H9 (cell line): Measurements from ENCODE around the gene APLP2. TPM values are rescaled to one million over a fixed set of nuclear protein-coding genes. Genes with fewer than 3 reads are reported as not detected.

Source experiments
- DNase-seq: peaks from one replicate; pipeline ENCODE4 v3.0.0-alpha.2; 2017
- H2AFZ ChIP-seq: one replicate; pipeline ENCODE4 v1.6.1; 2013; ENCODE audit warnings: mild to moderate bottlenecking, low read length, control low read depth, moderate library complexity
- H2AK5ac ChIP-seq: 2 replicates; pipeline ENCODE4 v1.6.1; 2013; ENCODE audit warnings: low read length, control low read depth, mixed read lengths; ENCODE audit not compliant: insufficient read length
- H2BK120ac ChIP-seq: one replicate; pipeline ENCODE4 v1.6.1; 2013; ENCODE audit warnings: low read depth, mild to moderate bottlenecking, low read length, control low read depth, inconsistent platforms; ENCODE audit not compliant: poor library complexity, severe bottlenecking
- H2BK12ac ChIP-seq: 2 replicates; pipeline ENCODE4 v1.6.1; 2013; ENCODE audit warnings: low read length, control low read depth, mixed read lengths, low read depth; ENCODE audit not compliant: insufficient read length
- H2BK15ac ChIP-seq: 2 replicates; pipeline ENCODE4 v1.6.1; 2013; ENCODE audit warnings: low read depth, low read length, control low read depth
- H2BK20ac ChIP-seq: one replicate; pipeline ENCODE4 v1.6.1; 2013; ENCODE audit warnings: low read depth, mild to moderate bottlenecking, low read length, control low read depth, inconsistent platforms; ENCODE audit not compliant: poor library complexity, severe bottlenecking
- H2BK5ac ChIP-seq: 2 replicates; pipeline ENCODE4 v1.6.1; 2013; ENCODE audit warnings: low read length, control low read depth, mixed read lengths; ENCODE audit not compliant: insufficient read length
- H3K14ac ChIP-seq: 2 replicates; pipeline ENCODE4 v1.6.1; 2013; ENCODE audit warnings: low read length, control low read depth; ENCODE audit not compliant: insufficient read depth
- H3K18ac ChIP-seq: 2 replicates; pipeline ENCODE4 v1.6.1; 2013; ENCODE audit warnings: low read depth, mild to moderate bottlenecking, mixed read lengths, low read length, control low read depth; ENCODE audit not compliant: insufficient read length
- H3K23ac ChIP-seq: 2 replicates; pipeline ENCODE4 v1.6.1; 2013; ENCODE audit warnings: low read length, control low read depth, mixed read lengths, low read depth; ENCODE audit not compliant: insufficient read length
- H3K23me2 ChIP-seq: 2 replicates; pipeline ENCODE4 v1.6.1; 2013; ENCODE audit warnings: low read depth, mild to moderate bottlenecking, mixed read lengths, low read length, control low read depth; ENCODE audit not compliant: insufficient read length, poor library complexity, severe bottlenecking
- H3K27ac ChIP-seq: 2 replicates; pipeline ENCODE4 v1.5.1; 2013; ENCODE audit warnings: low read length, control low read depth, mixed read lengths, low read depth; ENCODE audit not compliant: insufficient read length
- H3K27me3 ChIP-seq: 2 replicates; pipeline ENCODE4 v1.6.1; 2013; ENCODE audit warnings: low read length, control low read depth, inconsistent platforms; ENCODE audit not compliant: insufficient read depth
- H3K4ac ChIP-seq: 2 replicates; pipeline ENCODE4 v1.6.1; 2013; ENCODE audit warnings: low read depth, mild to moderate bottlenecking, control low read depth, inconsistent platforms, low read length, moderate library complexity
- H3K4me1 ChIP-seq: 2 replicates; pipeline ENCODE4 v1.6.1; 2013; ENCODE audit warnings: low read length, control low read depth, inconsistent platforms; ENCODE audit not compliant: insufficient read depth
- H3K4me2 ChIP-seq: 2 replicates; pipeline ENCODE4 v1.6.1; 2013; ENCODE audit warnings: low read length, control low read depth, mixed read lengths; ENCODE audit not compliant: insufficient read length, insufficient read depth
- H3K56ac ChIP-seq: 2 replicates; pipeline ENCODE4 v1.6.1; 2013; ENCODE audit warnings: low read depth, mild to moderate bottlenecking, mixed read lengths, low read length, control low read depth; ENCODE audit not compliant: insufficient read length
- H3K79me1 ChIP-seq: 2 replicates; pipeline ENCODE4 v1.6.1; 2013; ENCODE audit warnings: low read depth, mild to moderate bottlenecking, moderate library complexity, low read length, control low read depth, inconsistent platforms; ENCODE audit not compliant: insufficient read depth, poor library complexity, severe bottlenecking
- H3K79me2 ChIP-seq: 2 replicates; pipeline ENCODE4 v1.6.1; 2013; ENCODE audit warnings: low read length, control low read depth, inconsistent platforms; ENCODE audit not compliant: insufficient read depth
- H3K9ac ChIP-seq: 2 replicates; pipeline ENCODE4 v1.6.1; 2013; ENCODE audit warnings: low read length, control low read depth, mixed read lengths; ENCODE audit not compliant: insufficient read length; ENCODE audit errors: extremely low read depth
- H3K9me3 ChIP-seq: one replicate; pipeline ENCODE4 v1.6.1; 2013; ENCODE audit warnings: low read depth, low read length, inconsistent platforms; ENCODE audit not compliant: control insufficient read depth
- H3T11ph ChIP-seq: one replicate; pipeline ENCODE4 v1.6.1; 2013; ENCODE audit warnings: mild to moderate bottlenecking, low read length, control low read depth, inconsistent platforms
- H4K20me1 ChIP-seq: one replicate; pipeline ENCODE4 v1.6.1; 2013; ENCODE audit not compliant: control insufficient read depth, insufficient read length, insufficient read depth
- H4K5ac ChIP-seq: 2 replicates; pipeline ENCODE4 v1.6.1; 2013; ENCODE audit warnings: low read depth, mild to moderate bottlenecking, mixed read lengths, low read length, control low read depth; ENCODE audit not compliant: insufficient read length
- H4K8ac ChIP-seq: replicated peaks from 2 replicates; pipeline ENCODE4 v1.6.1; 2013; ENCODE audit warnings: low read length, control low read depth, mixed read lengths, low read depth; ENCODE audit not compliant: insufficient read length
- H4K91ac ChIP-seq: 2 replicates; pipeline ENCODE4 v1.6.1; 2013; ENCODE audit warnings: low read depth, mild to moderate bottlenecking, moderate library complexity, mixed read lengths, low read length, control low read depth; ENCODE audit not compliant: insufficient read length
- H3K27ac Mint-ChIP-seq, 3 experiments: 2 replicates in 2 of 3; 3 replicates in 1 of 3; pipeline ENCODE4 v1.8.0; 2020 to 2021; ENCODE audit warnings: mixed read lengths in 3 of 3, mild to moderate bottlenecking in 1 of 3, moderate library complexity in 1 of 3
- H3K27me3 Mint-ChIP-seq: 2 replicates; pipeline ENCODE4 v1.8.0; 2021; ENCODE audit warnings: low read depth, mild to moderate bottlenecking, moderate library complexity, mixed read lengths
- H3K36me3 Mint-ChIP-seq, 3 experiments: 2 replicates in 2 of 3; 3 replicates in 1 of 3; pipeline ENCODE4 v1.8.0; 2020 to 2021; ENCODE audit warnings: low read depth in 3 of 3, mixed read lengths in 3 of 3; ENCODE audit not compliant: insufficient read depth in 1 of 3
- H3K4me1 Mint-ChIP-seq, 2 experiments: 2 replicates each; pipeline ENCODE4 v1.8.0; 2020; ENCODE audit warnings: mixed read lengths in 2 of 2
- H3K4me3 Mint-ChIP-seq, 2 experiments: 2 replicates in 1 of 2; 3 replicates in 1 of 2; pipeline ENCODE4 v1.8.0; 2020 to 2021; ENCODE audit warnings: mild to moderate bottlenecking in 2 of 2, mixed read lengths in 2 of 2, moderate library complexity in 1 of 2
- H3K9me3 Mint-ChIP-seq, 2 experiments: 2 replicates in 1 of 2; 3 replicates in 1 of 2; pipeline ENCODE4 v1.8.0; 2020; ENCODE audit warnings: mild to moderate bottlenecking in 2 of 2, mixed read lengths in 2 of 2, moderate library complexity in 1 of 2
- WGBS: extraction: QIAGEN DNeasy Blood & Tissue Kit; methylation state at CpG from one replicate; pipeline ENCODE4 v1.1.7; 2013; ENCODE audit warnings: missing lambda C conversion rate, low lambda C conversion rate, mixed read lengths; ENCODE audit not compliant: insufficient read length; ENCODE audit errors: extremely low coverage; 5-methylcytosine and 5-hydroxymethylcytosine counted together
- total RNA-seq: library from RNA; stranded (reverse); gene quantifications from 2 replicates; pipeline ENCODE4 v1.2.1, GENCODE V29; 2021
- TF ChIP-seq, protein P1 (sequence below): fragments of 200-600 bp; sonication (generic); conservative IDR thresholded peaks from 3 replicates; pipeline ENCODE4 v1.8.0; 2021; ENCODE audit warnings: antibody characterized with exemption, mild to moderate bottlenecking

APLP2 gene
- total RNA-seq, 1 experiment from 2014 or later, result 328 TPM

DNA sequence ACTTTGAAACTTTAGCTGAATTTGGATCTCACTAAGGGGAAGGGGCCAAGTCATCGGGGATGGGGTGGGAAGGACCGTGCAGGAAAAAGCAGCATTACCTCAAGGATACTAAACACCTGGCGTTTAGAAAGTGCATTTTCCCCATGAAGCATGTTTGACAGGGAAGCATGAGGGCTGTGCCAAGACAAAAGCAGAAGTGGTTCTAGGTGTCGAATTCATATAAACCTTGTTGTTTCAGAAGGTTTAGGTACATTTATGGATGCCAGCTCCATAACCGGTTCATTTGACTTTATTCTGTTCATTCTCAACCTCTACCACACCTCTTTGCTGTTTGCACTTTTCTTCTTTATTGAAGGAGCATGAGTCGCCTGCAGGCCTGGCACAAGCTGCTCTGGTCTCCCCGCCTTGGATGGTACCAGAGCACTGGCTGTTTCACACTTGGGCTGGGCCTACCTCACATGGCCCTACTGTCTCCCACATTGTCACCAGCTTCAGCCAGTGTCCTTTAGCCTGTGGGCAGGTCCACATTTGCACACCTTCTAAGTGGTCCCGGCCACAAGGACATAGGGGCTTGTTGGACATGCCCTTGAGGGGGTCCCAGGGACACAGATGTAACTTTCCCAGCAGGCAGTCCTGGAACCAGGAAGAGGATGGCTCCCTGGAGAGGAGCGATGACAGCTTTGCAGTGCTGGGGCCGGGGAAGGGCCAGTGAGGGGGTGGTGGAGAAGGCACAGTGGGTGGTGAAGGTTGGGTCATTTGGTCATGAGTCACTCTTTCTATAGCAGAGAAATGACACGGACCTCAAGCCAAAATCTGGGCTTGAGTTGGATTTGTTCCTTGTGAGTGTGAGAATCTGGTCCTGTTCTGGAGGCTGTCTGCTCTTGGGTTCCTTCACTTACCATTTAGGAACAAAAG lies 86.7 kb downstream of the APLP2 start:
- Mint-ChIP-seq H3K27me3 (peaks cover 41% of the 10 kb centered on the region), H3K36me3 (no peaks in the 10 kb centered on the region; a peak in 1 of 7 replicates), H3K4me1 (peaks cover 35% of the 10 kb centered on the region in 2 experiments), H3K27ac (no peak overlapping the region; a peak in 1 of 7 replicates), H3K9me3 (no peaks in the 10 kb centered on the region; a peak in 1 of 5 replicates), H3K4me3 (no peak overlapping the region)
- H3K23me2 ChIP-seq, result peaks cover 8% of the 10 kb centered on the region
- H2BK12ac ChIP-seq, result no peak overlapping the region
- H2AFZ ChIP-seq, result no peak overlapping the region
- no peak overlapping the region for H4K5ac ChIP-seq
- H3K14ac ChIP-seq, result no peak overlapping the region; the same call in 1 of the 2 replicates
- H3K27me3 ChIP-seq, result peaks cover 14% of the 10 kb centered on the region; the same call in 1 of the 2 replicates
- no peak overlapping the region for H3K27ac ChIP-seq
- no peak overlapping the region for H3K18ac ChIP-seq
- TF ChIP-seq, protein P1, sequence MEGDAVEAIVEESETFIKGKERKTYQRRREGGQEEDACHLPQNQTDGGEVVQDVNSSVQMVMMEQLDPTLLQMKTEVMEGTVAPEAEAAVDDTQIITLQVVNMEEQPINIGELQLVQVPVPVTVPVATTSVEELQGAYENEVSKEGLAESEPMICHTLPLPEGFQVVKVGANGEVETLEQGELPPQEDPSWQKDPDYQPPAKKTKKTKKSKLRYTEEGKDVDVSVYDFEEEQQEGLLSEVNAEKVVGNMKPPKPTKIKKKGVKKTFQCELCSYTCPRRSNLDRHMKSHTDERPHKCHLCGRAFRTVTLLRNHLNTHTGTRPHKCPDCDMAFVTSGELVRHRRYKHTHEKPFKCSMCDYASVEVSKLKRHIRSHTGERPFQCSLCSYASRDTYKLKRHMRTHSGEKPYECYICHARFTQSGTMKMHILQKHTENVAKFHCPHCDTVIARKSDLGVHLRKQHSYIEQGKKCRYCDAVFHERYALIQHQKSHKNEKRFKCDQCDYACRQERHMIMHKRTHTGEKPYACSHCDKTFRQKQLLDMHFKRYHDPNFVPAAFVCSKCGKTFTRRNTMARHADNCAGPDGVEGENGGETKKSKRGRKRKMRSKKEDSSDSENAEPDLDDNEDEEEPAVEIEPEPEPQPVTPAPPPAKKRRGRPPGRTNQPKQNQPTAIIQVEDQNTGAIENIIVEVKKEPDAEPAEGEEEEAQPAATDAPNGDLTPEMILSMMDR, result no peak
- H3K56ac ChIP-seq, result no peak overlapping the region
- H4K91ac ChIP-seq, result no peak overlapping the region
- no peak overlapping the region for H3K4me2 ChIP-seq
- H3T11ph ChIP-seq, result no peak overlapping the region
- no peak overlapping the region for H4K8ac ChIP-seq
- H2BK120ac ChIP-seq, result no peak overlapping the region
- H2AK5ac ChIP-seq, result no peak overlapping the region
- DNase-seq, result no peak
- no peak overlapping the region for H3K9ac ChIP-seq
- H3K4ac ChIP-seq, result no peak overlapping the region
- H3K79me2 ChIP-seq, result no peaks in the 10 kb centered on the region
- H4K20me1 ChIP-seq, result no peaks in the 10 kb centered on the region
- no peaks in the 10 kb centered on the region; the same call in 1 of the 2 replicates for H3K4me1 ChIP-seq
- no peak overlapping the region for H3K23ac ChIP-seq
- H3K9me3 ChIP-seq, result no peaks in the 10 kb centered on the region
- no CpG with 5 or more reads among the region's 11 CpGs for WGBS
- no peak overlapping the region for H2BK20ac ChIP-seq
- H2BK15ac ChIP-seq, result no peak overlapping the region
- H3K79me1 ChIP-seq, result no peaks in the 10 kb centered on the region
- no peak overlapping the region for H2BK5ac ChIP-seq
